ENCODE measurements around the gene EME2.

DNA sequence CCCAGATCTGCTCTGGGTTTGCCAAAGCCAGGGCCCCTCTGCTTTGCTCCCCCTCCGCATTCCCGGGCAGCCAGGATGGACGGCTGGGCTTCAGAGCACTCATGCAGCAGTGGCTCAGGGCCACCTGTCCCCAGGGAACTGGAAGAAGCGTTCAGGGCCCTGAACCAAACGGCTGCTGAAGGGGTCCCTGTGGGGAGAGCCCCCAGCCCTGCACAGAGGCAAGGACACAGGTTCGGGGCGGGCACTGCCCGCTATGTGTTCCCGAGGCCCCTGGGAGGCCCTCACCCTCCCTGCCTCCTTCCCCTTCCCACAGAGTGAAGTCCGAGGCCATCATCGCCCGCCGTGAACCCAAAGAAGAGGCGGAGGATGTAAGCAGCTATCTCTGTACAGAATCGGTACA lies 11.7 kb upstream of the EME2 start:
- no peak for TF ChIP-seq ZFX (IDR thresholded peaks at IDR 0.05)
- TF ChIP-seq, protein P1, sequence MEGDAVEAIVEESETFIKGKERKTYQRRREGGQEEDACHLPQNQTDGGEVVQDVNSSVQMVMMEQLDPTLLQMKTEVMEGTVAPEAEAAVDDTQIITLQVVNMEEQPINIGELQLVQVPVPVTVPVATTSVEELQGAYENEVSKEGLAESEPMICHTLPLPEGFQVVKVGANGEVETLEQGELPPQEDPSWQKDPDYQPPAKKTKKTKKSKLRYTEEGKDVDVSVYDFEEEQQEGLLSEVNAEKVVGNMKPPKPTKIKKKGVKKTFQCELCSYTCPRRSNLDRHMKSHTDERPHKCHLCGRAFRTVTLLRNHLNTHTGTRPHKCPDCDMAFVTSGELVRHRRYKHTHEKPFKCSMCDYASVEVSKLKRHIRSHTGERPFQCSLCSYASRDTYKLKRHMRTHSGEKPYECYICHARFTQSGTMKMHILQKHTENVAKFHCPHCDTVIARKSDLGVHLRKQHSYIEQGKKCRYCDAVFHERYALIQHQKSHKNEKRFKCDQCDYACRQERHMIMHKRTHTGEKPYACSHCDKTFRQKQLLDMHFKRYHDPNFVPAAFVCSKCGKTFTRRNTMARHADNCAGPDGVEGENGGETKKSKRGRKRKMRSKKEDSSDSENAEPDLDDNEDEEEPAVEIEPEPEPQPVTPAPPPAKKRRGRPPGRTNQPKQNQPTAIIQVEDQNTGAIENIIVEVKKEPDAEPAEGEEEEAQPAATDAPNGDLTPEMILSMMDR (conservative IDR thresholded peaks at IDR 0.05) = no peak
